HG03558 (cell line): Measurements from ENCODE around the gene GALC.

ENCODE experiments used
- ATAC-seq: cut with Tn5 transposase; IDR thresholded peaks from one replicate; pipeline ENCODE4 v1.9.1; 2021; ENCODE audit warnings: moderate number of reproducible peaks; ENCODE audit not compliant: unreplicated experiment; ENCODE audit errors: extremely low read depth

Gene GALC

DNA sequence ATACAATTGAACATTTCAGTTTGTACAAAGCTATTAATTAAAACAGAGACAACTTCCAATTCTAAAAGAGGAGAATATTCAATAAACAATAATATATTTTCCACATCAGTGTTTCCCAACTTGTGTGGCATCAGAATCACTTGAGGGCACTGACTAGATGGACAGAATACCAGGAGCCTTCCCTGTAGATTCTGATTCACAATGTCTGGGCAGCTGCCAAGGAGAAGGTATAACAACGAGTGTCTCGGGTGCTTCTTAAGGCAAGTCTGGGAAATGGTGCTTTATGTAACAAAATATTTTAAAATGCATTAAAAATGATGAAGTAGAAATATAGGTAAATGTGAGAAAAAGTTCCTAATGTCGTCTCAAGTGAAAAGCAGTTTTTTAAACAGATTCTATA is 26.2 kb downstream of the GALC start:
- no peak for ATAC-seq

DNA sequence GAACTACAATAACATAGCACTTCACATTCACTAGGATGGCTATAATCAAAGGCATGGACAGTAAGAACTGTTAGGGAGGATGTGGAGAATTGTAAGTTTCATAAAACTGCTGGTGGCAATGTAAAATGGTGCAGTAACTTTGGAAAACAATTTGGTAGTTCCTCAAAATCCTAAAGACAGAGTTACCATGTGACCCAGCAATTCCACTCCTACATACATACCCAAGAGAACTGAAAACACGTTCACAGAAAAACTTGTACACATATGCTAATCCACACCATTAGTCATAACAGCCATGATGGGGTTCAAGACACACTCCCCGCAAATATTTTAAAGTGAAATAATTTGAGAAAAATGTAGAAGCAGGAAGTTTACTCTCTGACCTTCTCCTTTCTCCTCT is 31.7 kb downstream of the GALC start:
- no peak for ATAC-seq

DNA sequence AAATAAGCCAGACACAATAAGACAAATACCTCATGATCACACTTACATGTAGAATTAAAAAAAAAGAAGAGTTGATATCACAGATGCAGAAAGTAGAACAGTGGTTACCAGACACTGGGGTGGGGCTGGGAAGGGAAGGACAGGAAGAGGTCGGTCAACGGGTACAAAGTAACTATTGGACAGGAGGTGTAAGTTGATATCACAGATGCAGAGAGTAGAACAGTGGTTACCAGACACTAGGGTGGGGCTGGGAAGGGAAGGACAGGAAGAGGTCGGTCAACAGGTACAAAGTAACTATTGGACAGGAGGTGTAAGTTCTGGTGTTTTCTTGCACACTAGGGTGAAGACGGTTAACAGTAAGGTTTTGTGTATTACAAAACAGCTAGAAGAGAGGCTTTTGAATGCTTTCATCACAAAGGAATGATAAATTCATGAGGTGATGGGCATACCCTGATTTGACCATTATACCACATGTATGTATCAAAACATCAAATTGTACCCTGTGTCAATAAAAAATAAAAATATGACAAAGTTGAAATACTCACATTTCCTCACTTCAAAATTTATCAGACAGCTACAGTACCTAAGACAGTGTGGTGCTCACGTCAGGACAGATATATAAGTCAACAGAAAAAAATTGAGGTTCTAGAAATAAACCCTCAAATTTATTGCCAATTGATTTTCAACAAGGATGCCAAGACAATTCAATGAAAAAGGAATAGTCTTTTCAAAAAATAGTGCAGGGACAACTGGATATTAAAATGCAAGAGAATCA is 32.8 kb downstream of the GALC start:
- ATAC-seq = no peak

DNA sequence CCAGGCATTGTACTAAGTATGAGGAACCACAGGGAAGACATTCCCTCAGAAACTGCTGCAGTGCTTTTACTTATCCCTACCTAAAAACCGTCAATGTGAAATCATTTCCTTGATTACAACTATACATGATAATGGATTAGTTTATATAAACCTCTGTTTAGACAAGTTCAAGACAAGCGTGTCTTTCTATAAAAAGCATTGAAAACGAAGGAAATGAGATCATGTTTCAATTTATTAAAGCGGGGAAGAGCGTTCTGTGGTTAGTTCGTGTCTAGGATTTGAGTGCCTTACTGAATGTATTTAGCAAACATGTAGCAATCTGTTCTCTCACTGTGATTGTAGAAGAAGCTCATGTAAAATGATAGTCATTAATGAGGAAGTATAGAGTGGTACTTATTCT is 37.5 kb downstream of the GALC start:
- ATAC-seq = no peak

DNA sequence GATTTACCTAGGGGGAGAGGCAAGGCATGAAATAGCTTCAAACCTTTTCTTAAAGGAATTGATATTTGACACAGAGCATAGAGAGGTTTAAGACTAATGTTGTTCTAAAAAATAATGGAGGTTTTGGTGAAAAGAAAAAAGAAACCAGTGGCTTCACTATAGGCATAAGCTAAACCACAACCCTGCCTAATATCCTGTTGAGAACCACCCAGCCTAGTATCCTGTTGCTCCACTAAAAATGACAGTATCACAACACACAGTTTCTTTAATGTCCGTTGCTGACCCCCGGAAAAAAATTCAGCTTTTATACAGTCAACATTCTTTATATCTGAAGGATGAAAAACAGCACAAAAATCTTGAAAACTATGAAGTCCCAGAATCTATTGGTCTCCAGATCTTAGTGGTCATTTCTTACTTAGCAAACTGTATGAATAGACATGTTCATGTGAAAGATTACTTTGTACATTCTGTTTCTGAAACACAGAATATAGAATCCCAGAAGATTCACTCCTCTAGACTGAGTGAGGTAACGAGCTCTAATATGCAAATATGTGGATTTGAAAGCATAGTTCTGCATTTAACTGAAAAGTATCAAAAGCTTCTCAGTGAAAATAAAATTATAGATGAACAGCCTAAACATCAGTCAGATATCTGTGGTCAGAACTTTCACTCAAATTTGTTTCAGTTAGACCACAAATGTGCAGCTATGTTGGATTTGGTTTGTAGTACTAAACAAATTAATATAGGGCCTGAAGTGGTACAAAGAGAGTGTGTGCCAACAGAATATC is 40.5 kb downstream of the GALC start:
- peak; percentile 65 for ATAC-seq

DNA sequence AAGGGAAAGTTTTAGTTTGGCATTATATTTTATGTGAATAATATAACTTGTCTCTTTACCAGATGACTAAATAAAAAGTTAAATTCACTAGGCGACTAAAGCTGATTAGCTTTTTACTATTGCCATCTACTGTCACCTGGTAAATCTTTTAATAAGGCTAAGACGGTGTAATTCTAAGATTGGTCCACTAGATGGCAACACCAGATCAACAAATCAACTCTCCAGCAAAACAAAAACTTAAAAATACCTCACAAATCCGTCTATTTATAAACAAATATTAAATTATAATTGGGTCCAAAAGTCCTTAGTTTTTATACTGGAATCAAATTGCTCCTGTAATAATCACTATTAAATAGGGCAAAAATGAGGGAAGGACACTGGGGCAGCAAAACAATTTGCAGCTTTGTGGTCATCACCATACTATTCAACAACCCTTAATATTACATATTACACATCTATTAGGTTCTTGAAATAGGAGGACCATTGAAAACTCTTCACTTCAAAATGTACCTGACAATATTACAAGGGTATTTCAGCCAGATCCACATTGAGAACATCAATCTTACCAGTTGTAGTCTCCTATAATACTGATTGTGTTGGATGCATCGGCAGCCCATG is 47.9 kb downstream of the GALC start:
- no peak for ATAC-seq

DNA sequence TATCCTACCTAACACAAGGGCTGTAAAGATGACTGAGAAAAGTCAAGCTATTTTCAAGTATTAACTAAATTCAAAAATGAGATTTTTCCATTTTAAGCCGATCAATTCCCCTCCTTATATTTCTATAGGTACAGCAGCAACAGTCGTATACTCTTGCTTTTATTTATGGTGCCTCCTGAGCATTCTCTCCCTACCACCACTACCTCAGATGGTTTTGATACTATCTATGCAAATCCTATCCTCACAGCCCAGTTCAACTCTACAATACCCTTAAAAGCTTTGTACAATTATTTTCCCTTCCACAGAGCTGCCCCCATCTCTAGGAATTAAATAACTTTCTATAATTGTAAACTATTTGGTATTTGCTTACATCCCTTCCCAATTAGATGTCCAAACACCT is 52.1 kb downstream of the GALC start:
- ATAC-seq = no peak

DNA sequence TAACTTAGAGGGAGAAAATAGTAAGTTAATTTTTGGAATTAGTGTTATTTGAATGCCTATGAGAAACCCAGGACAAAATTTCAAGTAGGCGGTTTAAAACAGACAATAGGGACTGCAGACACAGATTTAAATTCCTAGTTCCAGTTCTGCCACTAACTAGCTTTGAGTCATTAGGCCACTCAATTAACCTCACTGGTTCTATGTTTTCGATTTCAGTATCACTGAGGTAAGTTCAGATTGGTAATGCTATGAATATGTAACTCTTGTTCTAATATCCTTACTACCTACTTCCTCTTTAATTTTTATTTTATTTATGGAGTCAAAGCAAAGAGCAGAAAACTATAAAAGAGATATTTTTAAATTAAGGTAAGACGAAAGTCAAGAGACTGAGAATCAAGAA is 52.6 kb downstream of the GALC start:
- peak; percentile 97 for ATAC-seq

DNA sequence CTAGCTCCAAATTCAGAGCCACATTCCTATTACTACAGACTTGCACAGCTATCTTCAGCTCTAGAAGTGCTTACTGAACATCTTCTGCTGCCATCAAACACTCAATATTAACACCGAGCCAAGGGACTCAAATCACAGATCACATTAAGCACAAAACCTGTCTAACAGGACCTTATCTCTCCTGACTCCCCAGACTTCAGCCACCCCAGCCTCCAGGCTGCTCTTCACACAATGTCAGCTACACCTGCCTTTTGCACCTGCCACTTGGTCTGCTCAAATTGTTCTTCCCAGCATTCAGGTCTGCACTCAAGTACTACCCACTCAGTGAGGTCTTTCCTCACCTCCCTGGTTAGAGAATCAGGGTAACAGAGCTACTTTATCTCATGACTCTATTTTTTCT is 57.1 kb downstream of the GALC start:
- no peak for ATAC-seq

DNA sequence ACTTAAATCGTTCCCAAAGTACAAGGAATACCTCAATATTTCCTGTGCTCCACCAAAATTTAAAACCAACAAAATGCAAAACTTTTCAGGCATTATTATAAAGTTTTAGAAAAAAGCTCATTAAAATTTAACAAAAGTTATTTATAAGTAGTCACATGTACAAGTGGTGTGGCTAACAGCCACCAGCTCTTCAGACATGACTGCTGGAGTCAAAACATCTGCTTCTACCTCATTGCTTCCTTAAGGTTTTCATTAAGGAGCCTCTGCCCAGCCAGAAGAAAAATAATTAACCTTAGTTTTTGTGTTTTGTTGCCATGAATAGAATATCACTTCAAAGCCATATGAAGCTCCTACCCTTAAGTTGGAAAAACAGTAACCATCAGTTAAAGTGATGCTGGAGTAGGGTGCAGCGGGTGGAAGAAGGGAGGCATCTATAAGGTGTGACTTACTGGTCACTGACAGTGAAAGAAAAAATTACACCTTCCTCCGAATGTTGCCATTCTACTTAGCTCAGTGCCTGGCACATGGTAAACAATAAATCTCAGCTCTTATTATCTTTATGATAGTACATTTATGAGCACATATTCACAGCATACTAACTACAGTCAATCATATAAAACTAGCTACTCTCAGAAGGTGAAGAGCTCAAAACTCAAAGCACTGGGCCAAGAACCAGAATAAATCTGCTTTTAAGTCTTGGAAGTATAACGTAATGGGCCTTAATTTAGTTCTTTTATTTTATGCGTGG is 57.7 kb downstream of the GALC start:
- ATAC-seq = no peak

DNA sequence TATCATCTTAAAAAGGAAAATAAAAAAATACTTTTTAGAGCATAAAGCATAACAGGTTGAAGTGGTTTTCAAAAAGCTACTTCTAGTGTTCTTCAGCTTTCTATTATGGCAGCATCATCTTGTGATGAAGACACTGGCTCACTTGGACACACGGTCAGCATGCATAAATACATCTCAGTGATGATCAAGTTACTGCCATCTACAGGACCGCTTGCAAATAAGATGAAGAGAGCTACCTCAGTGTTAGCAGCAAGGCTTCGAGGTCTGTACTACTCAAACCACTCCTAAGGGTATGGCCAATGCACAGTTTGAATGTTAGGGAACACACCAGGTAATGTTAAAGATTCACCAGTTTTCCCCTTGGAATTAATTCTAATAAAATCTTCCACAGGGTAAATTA is 58.8 kb downstream of the GALC start:
- no peak for ATAC-seq

DNA sequence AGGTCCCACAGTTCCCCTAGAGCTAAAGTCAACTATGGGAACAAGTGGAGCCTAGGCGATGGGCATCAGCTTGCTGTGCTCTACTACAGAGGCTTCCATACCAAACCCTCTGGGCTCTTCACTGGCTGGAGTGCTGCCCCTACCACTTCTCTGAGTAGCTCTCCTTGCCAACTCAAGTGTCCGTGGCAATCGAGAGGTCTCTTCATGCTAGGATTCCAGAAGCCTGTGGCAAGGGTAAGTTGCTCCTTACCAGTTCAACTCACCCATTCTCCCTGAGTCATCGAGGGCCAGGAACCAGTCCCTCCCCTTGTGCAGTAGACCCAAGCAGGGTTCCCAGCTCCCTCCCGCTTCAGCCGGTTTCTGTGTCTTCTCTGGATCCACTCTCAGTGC is 76.1 kb downstream of the GALC start:
- ATAC-seq = no peak

DNA sequence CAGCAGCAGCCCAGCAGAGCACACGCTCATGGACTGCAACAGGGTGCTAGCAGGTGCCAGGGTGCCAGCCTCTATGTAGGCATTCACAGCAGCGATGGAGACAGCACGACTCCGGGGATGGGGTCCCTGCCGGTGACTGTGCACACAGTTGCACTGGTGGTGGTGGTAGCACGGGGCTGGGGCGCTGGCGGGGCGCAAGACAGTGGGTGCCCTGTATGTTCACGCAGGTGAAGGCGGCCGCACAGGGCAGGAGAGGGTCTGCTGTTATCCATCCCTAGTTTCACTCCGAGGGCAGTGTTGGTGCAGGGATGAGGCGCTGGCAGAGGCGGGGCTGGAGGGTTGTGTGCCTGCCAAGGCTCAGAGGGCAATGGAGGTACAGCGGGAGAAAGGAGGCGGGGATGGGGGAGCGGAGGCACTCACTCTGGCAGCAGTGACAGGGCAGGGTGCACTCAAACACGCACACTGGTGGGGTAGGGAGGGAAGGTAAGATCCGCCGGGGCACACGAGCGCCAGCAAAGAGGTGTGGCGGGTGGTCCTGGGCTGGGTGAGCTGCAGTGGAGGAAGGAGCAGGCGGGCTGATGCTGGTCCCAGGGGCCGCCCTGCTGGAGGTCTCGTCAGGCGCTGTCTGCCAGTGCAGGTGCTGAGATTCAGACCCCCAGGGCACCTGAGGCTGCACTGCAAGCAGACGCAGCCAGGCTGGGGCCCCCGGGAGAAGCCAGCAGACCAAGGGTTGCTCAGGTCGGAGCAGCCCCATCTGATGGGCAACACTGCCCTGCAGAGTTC is 76.7 kb downstream of the GALC start:
- no peak for ATAC-seq

DNA sequence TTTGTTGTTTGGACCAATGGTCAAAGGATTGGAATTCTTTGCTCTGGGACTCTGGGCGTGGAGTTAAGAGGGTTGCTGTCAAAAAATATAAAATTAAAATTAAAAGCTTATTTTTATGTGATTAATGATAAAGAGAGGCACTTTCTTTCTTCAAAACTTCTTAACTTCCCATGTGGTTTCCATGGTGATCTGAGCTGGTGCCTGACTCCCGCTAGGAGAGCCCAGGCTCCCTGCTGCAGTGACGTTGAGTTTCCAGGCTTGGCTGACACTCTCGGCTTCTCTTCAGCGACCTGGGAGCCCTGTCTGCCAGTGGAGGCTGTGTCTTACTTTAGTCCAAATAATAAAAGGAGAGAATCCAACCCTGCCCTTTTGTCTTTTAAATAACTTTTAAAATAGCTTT is 84.4 kb downstream of the GALC start:
- ATAC-seq = no peak

DNA sequence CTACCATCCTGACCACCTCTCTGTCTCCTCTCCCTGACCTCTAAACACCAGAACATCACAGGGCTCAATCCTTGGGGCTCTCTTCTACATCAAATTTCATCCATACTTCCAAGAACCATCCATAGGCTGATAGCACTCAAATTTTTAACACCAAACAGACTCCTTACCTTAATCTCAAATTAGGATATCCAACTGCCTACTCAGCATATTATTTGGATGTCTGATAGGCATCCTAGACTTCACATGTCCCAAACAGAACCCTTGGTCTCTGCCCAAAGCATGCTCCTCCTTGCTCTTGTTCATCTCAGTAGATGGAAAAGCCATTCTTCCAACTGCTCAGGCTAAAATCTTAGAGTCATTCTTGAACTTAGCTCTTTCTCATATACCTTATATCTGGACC is 91.3 kb downstream of the GALC start:
- no peak for ATAC-seq

DNA sequence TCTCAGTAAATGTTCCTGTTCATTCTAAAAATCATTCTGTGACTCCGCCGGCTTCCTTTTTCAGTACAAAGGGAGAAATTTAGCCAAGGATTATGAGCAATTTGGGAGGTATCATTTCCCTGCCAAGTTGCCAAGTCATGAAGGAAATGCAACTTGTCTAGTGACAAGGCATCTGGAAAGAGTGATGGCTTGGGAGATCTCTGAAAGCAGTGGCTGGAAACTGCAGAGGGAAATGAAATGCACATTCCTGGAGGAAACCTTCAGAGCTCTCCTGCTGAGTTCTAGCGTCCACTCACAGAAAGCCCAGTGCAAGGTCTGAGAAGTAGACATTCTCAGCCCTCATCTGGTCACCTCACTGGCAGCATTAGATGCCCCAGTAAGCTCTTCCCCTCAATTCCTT is 91.7 kb downstream of the GALC start:
- ATAC-seq = no peak

DNA sequence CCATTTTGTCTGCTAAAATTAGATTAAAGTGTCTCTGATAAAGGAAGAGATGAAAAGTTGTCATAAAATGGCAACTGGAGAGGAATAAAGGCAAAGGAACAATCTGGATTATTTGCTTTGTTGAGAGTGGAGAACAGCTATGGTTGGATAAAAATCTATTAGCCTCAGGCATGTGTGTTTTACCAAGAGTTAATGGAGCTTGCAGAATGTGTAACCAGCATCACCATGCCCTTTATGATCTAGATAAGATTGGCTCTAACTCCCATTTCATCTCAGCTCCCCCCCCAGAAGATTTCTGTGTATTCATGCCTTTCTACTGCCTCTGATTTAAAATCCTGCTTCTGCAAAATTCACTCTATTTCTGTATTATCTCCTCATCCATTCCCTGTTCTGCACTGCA is 93.8 kb downstream of the GALC start:
- no peak for ATAC-seq

DNA sequence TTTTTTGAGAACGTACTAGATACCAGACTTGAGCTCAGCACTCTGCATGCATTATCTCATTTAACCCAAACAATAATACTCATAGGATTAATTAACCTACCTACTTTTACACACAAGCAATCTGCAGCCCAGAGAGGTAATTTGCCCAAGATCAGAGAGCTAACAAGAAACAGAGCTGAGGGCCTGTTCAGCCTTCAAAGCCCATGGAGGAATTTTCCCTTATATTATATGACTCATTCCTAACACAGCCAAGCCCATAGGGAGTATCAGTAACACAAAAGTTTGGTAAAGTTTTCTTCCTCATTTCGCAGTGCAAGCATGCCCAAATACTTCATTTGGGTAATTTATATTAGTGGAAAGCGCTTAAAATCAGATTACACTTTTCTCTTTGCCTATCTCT is 94.7 kb downstream of the GALC start:
- no peak for ATAC-seq

DNA sequence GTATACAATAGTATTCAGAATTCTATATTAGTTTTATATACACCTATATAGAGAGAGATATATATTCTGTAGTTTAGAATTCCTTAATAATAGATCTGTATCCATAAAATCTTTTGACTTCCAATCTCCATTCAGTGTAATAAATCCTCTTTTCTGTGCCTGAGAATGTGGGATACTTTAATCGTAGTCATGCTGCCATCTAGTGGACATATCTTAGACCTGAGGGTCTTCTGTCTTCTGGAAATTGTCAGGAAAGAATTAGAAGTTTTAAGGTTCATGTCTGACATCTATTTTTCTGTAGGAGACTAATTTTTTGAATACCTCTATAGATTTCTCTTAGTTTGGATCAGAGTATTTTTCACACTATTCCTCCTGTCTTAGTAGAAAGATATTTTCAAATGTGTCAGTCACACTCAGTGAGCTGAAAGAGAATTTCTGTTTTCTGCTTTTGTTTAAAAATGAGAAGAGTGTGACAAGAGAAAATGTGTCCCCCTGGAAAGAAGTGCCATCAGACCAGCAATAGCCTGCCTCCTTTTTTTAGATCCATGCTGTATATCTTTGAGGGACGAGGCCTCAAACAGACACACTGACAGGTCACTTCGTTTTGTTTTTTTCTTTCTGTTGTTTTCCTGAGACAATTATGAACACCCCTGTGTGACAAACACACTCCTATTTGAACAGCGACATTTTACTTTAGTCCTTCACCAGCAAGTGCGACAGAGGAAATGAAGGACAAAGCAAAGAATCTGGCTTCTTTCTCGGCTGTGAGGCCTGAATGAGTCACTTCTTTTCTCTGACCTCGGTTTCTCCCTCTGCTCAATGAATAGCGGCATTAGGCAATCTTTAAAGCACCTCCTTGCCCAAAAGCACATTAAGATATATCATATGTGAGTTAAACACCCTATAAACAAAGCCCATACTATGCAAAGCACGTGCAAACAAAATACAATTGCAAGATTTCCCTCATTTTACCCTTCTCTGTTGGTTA is 96.3 kb downstream of the GALC start:
- ATAC-seq = no peak
